HL-60 (cell line): ENCODE measurements around the gene MPND.

ENCODE experiments used
- DNase-seq, 2 experiments: peaks; one replicate each; pipeline ENCODE4 v3.0.0-alpha.2; 2010 to 2020; ENCODE audit warnings: low read depth in 1 of 2, low spot score in 1 of 2
- H3K27ac ChIP-seq: fragments of 250-450 bp; sonication (Bioruptor Pico); replicated peaks from 2 replicates; pipeline ENCODE4 v1.5.1; 2020; ENCODE audit warnings: mild to moderate bottlenecking, moderate library complexity
- H3K27me3 ChIP-seq: fragments of 250-450 bp; sonication (Bioruptor Pico); 2 replicates; pipeline ENCODE4 v1.5.1; 2021; ENCODE audit warnings: mild to moderate bottlenecking, moderate library complexity; ENCODE audit not compliant: insufficient read depth, poor library complexity, severe bottlenecking
- H3K4me3 ChIP-seq: replicated peaks from 2 replicates; pipeline ENCODE4 v1.5.1; 2011; ENCODE audit warnings: mild to moderate bottlenecking, control low read depth, low read length; ENCODE audit not compliant: insufficient read depth
- GABPA ChIP-seq: IDR thresholded peaks from 2 replicates; pipeline ENCODE4 v1.6.1; 2012; ENCODE audit warnings: low read depth
- POLR2AphosphoS5 ChIP-seq: IDR thresholded peaks from 2 replicates; pipeline ENCODE4 v1.6.1; 2012; ENCODE audit warnings: low read depth
- SPI1 ChIP-seq: IDR thresholded peaks from 2 replicates; pipeline ENCODE4 v1.6.1; 2012; ENCODE audit warnings: low read depth, mild to moderate bottlenecking, borderline replicate concordance
- TF ChIP-seq, protein P1 (sequence below): IDR thresholded peaks from 2 replicates; pipeline ENCODE4 v1.6.1; 2012; ENCODE audit warnings: low read depth; ENCODE audit not compliant: insufficient replicate concordance
- TF ChIP-seq, protein P2 (sequence below): IDR thresholded peaks from one replicate; pipeline ENCODE4 v1.5.1; 2011; ENCODE audit warnings: low read length, control low read depth, inconsistent platforms; ENCODE audit not compliant: insufficient read depth

Gene MPND

DNA sequence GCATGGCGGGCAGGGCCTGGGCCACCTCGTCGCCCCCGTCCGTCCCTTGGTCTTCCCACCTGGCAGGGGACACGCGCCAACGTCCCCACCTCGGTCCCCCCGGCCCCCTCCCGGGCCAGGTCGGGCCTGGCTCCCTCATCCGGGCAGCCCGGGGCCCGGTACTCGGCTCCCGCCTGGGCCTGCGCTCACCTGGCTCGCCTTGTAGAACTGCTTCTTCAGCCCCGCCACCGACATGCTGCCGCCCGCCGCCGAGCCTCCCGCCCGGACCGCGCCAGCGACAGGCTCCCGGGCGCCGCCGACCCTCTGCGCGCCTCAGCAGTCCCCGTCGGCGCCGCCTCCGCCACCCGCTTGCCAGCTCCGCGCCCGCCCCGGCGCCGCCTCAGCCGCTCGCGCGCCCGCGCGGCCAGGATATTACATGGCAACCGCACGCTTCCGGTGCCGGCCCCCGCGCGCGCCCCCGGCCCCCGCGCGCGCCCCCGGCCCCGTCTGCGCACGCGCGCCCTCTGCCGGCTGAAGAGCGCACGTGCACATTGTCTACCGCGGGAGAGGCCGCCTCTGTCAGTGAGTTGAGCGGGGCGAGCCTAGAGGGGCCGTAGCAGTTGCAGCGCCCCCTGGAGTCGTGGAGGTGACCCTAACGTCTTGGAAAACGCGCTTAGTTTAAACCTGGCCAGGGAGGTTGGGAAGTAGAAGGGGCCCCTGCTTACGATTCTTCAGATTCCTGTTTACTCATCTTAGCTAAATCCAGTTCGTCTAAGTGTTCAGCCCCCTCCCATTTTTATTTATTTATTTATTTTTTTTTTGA is 57.0 kb downstream of the MPND start, which contains the start of gene SH3GL1:
SH3GL1 (minus strand) TSS at position 413 of the 802 bp plus-strand sequence; CDS start at position 234, 179 bp downstream.
- TF ChIP-seq, protein P1, sequence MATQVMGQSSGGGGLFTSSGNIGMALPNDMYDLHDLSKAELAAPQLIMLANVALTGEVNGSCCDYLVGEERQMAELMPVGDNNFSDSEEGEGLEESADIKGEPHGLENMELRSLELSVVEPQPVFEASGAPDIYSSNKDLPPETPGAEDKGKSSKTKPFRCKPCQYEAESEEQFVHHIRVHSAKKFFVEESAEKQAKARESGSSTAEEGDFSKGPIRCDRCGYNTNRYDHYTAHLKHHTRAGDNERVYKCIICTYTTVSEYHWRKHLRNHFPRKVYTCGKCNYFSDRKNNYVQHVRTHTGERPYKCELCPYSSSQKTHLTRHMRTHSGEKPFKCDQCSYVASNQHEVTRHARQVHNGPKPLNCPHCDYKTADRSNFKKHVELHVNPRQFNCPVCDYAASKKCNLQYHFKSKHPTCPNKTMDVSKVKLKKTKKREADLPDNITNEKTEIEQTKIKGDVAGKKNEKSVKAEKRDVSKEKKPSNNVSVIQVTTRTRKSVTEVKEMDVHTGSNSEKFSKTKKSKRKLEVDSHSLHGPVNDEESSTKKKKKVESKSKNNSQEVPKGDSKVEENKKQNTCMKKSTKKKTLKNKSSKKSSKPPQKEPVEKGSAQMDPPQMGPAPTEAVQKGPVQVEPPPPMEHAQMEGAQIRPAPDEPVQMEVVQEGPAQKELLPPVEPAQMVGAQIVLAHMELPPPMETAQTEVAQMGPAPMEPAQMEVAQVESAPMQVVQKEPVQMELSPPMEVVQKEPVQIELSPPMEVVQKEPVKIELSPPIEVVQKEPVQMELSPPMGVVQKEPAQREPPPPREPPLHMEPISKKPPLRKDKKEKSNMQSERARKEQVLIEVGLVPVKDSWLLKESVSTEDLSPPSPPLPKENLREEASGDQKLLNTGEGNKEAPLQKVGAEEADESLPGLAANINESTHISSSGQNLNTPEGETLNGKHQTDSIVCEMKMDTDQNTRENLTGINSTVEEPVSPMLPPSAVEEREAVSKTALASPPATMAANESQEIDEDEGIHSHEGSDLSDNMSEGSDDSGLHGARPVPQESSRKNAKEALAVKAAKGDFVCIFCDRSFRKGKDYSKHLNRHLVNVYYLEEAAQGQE, result no peak
- TF ChIP-seq, protein P2, sequence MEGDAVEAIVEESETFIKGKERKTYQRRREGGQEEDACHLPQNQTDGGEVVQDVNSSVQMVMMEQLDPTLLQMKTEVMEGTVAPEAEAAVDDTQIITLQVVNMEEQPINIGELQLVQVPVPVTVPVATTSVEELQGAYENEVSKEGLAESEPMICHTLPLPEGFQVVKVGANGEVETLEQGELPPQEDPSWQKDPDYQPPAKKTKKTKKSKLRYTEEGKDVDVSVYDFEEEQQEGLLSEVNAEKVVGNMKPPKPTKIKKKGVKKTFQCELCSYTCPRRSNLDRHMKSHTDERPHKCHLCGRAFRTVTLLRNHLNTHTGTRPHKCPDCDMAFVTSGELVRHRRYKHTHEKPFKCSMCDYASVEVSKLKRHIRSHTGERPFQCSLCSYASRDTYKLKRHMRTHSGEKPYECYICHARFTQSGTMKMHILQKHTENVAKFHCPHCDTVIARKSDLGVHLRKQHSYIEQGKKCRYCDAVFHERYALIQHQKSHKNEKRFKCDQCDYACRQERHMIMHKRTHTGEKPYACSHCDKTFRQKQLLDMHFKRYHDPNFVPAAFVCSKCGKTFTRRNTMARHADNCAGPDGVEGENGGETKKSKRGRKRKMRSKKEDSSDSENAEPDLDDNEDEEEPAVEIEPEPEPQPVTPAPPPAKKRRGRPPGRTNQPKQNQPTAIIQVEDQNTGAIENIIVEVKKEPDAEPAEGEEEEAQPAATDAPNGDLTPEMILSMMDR, result peak; percentile 80
- no peak for TF ChIP-seq SPI1
- no peak for TF ChIP-seq POLR2AphosphoS5
- H3K27ac ChIP-seq, result peak within 1 kb of the TSS; percentile 91
- no peaks in the 10 kb centered on the region for H3K27me3 ChIP-seq
- peak; percentile 83 to 93 for DNase-seq
- H3K4me3 ChIP-seq, result peak within 1 kb of the TSS; percentile 89

DNA sequence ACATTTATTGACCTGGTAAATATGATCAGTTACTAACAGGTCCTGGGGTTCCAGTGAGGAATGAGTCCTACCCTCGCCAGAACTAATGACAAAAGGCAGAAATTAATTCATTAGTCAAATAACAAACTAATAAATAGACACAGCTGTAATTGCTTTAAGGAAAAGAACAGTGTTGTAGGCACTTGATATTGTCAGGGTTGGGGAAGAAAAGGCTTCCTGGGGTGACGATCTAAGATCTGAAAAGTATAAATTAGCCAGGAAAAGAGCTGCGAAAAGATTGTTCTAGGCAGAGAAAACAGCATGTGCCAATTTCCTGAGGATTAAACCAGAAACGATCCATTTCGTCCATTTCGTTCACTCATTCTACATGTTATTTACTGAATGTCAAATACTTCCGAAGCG is 58.4 kb downstream of the MPND start:
- peak overlapping the region; percentile 63 for H3K27ac ChIP-seq
- H3K4me3 ChIP-seq, result peak overlapping the region; percentile 32
- TF ChIP-seq, protein P2, result no peak
- TF ChIP-seq GABPA, result no peak
- DNase-seq, result no peak
- no peaks in the 10 kb centered on the region for H3K27me3 ChIP-seq

DNA sequence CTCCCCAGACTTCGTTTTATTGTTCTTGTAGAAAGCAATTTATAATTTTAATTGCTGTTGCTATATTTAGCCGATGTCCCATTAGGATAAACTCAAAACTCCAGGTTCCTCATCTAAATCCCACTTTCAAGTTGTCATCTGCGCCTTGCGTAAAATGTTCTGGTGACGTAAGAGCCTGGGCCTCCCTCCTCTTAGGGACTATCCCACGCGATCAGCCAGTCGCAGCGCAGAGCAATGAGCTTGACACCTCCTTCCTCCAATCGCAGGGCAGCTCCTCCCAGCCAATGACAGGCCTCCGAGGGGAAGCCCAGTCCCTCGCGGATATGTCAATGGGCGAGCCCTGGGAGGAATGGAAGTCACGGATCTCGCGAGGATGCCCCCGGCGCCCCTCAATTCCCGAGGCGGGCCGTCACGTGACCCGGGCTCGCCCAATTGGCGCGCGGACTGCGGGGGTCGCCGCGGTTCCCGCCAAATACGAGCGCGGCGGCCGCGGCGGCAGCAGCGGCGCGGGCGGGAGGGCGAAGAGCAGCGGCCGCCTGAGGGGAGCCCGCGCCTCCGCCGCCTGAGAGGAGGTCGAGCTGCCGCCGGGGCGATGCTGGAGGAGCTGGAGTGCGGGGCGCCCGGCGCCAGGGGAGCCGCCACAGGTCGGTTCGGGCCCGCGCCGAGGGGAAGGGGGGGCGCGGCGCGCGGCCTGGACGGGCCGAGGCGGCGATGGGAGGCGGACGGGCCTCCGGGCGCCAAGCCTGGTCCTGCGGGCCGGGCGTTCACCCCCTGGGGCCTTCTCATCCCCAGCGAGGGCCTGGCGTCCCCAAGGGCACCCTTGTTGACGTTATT is 59.0 kb downstream of the MPND start, which contains the start of gene CHAF1A:
CHAF1A (plus strand) TSS at position 470 of the 834 bp plus-strand sequence; CDS start at position 593, 123 bp downstream.
- DNase-seq, result peak; percentile 100

More for the DNA sequence above, 59.0 kb downstream of the MPND start, which contains the start of gene CHAF1A:
- peak within 1 kb of the TSS; percentile 89 for H3K27ac ChIP-seq
- TF ChIP-seq, protein P2, result no peak
- TF ChIP-seq, protein P1, result no peak
- no peak for TF ChIP-seq GABPA
- no peak for TF ChIP-seq POLR2AphosphoS5
- no peak for TF ChIP-seq SPI1
- no peaks in the 10 kb centered on the region for H3K27me3 ChIP-seq
- H3K4me3 ChIP-seq, result peak within 1 kb of the TSS; percentile 93
